Measurements from ENCODE around the gene ACOT11. TPM values are rescaled to one million over a fixed set of nuclear protein-coding genes. Genes with fewer than 3 reads are reported as not detected.

The ACOT11 gene
- polyA plus RNA-seq, 1 donor from 2014 or later, result not detected

DNA sequence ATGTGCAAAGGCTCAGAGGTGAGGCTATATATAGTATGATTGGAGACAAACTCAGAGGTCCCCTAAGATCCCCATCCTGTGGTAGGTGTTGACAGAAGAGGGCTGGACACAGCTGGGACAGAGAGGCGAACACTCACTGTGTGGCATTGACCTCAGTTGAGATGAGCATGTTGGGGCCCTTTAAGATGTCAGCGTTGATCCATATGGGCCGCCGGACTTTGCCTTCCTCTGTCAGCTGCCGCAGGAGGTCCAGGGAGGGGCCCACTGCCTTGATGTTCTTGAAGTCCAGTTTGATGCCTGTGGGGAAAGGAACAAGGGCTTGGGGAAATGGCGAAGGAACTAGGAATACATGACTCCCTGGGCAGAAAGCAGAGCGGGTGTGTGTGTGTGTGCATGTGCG, 66.5 kb downstream of the ACOT11 start:
- Histone ChIP-seq H3K27ac (ENCODE audit: low read length) (no peak overlapping the region), H3K4me2 (ENCODE audit: low read length) (no peak overlapping the region), H2AFZ (ENCODE audit: low read depth, low read length) (no peak overlapping the region), H3K9me2 (ENCODE audit: insufficient read depth, low read length) (no peaks in the 10 kb centered on the region), H3K27me3 (ENCODE audit: insufficient read depth, low read depth, low read length) (no peaks in the 10 kb centered on the region), H3F3A (ENCODE audit: insufficient read depth, low read length, poor library complexity, severe bottlenecking) (no peaks in the 10 kb centered on the region), H4K20me1 (ENCODE audit: insufficient read depth) (no peaks in the 10 kb centered on the region), H3K4me3 (ENCODE audit: low read length) (no peak overlapping the region), H3K36me3 (ENCODE audit: insufficient read depth, low read length) (no peaks in the 10 kb centered on the region), H3K79me2 (replicated peaks; ENCODE audit: insufficient read depth, low read length) (no peaks in the 10 kb centered on the region), H3K9ac (ENCODE audit: low read length) (no peak overlapping the region), H3K9me3 (ENCODE audit: low read length) (no peaks in the 10 kb centered on the region)
- no peak for TF ChIP-seq POLR2AphosphoS5 (IDR thresholded peaks at IDR 0.05)
- no peak for TF ChIP-seq EZH2 (IDR thresholded peaks at IDR 0.05; ENCODE audit: borderline replicate concordance, insufficient read depth, low read length, poor library complexity, severe bottlenecking)
- no peak for TF ChIP-seq TAF1 (IDR thresholded peaks at IDR 0.05; ENCODE audit: low read depth)
- TF ChIP-seq, protein P1, sequence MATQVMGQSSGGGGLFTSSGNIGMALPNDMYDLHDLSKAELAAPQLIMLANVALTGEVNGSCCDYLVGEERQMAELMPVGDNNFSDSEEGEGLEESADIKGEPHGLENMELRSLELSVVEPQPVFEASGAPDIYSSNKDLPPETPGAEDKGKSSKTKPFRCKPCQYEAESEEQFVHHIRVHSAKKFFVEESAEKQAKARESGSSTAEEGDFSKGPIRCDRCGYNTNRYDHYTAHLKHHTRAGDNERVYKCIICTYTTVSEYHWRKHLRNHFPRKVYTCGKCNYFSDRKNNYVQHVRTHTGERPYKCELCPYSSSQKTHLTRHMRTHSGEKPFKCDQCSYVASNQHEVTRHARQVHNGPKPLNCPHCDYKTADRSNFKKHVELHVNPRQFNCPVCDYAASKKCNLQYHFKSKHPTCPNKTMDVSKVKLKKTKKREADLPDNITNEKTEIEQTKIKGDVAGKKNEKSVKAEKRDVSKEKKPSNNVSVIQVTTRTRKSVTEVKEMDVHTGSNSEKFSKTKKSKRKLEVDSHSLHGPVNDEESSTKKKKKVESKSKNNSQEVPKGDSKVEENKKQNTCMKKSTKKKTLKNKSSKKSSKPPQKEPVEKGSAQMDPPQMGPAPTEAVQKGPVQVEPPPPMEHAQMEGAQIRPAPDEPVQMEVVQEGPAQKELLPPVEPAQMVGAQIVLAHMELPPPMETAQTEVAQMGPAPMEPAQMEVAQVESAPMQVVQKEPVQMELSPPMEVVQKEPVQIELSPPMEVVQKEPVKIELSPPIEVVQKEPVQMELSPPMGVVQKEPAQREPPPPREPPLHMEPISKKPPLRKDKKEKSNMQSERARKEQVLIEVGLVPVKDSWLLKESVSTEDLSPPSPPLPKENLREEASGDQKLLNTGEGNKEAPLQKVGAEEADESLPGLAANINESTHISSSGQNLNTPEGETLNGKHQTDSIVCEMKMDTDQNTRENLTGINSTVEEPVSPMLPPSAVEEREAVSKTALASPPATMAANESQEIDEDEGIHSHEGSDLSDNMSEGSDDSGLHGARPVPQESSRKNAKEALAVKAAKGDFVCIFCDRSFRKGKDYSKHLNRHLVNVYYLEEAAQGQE (IDR thresholded peaks at IDR 0.05; ENCODE audit: borderline replicate concordance), result no peak
- no peak for TF ChIP-seq SMC3 (conservative IDR thresholded peaks at IDR 0.05; ENCODE audit: poor library complexity)
- TF ChIP-seq RAD21 (conservative IDR thresholded peaks at IDR 0.05), result no peak
- no peak for TF ChIP-seq MXI1 (conservative IDR thresholded peaks at IDR 0.05; ENCODE audit: poor library complexity, severe bottlenecking)

GRCh38 chr1:54615531-54616279, 67.7 kb downstream of the ACOT11 start:
- no peaks in the 10 kb centered on the region for H3K9me2 ChIP-seq (ENCODE audit: insufficient read depth, low read length)
- H2AFZ ChIP-seq (ENCODE audit: low read depth, low read length), result no peak overlapping the region
- TF ChIP-seq EP300 (conservative IDR thresholded peaks at IDR 0.05; ENCODE audit: poor library complexity, severe bottlenecking), result no peak
- no peak for TF ChIP-seq EZH2 (IDR thresholded peaks at IDR 0.05; ENCODE audit: borderline replicate concordance, insufficient read depth, low read length, poor library complexity, severe bottlenecking)
- no peak for TF ChIP-seq POLR2AphosphoS5 (IDR thresholded peaks at IDR 0.05)
- no peak for TF ChIP-seq RAD21 (conservative IDR thresholded peaks at IDR 0.05)
- H3K27ac ChIP-seq (ENCODE audit: low read length), result no peak overlapping the region
- H3K36me3 ChIP-seq (ENCODE audit: insufficient read depth, low read length), result no peaks in the 10 kb centered on the region
- no peak overlapping the region for H3K4me3 ChIP-seq (ENCODE audit: low read length)
- H3F3A ChIP-seq (ENCODE audit: insufficient read depth, low read length, poor library complexity, severe bottlenecking), result no peaks in the 10 kb centered on the region
- no peak overlapping the region for H3K9ac ChIP-seq (ENCODE audit: low read length)
- H3K27me3 ChIP-seq (ENCODE audit: insufficient read depth, low read depth, low read length), result no peaks in the 10 kb centered on the region
- H3K4me2 ChIP-seq (ENCODE audit: low read length), result no peak overlapping the region
- no peaks in the 10 kb centered on the region for H3K9me3 ChIP-seq (ENCODE audit: low read length)
- no peaks in the 10 kb centered on the region for H4K20me1 ChIP-seq (ENCODE audit: insufficient read depth)
- no peaks in the 10 kb centered on the region for H3K79me2 ChIP-seq (replicated peaks; ENCODE audit: insufficient read depth, low read length)

DNA sequence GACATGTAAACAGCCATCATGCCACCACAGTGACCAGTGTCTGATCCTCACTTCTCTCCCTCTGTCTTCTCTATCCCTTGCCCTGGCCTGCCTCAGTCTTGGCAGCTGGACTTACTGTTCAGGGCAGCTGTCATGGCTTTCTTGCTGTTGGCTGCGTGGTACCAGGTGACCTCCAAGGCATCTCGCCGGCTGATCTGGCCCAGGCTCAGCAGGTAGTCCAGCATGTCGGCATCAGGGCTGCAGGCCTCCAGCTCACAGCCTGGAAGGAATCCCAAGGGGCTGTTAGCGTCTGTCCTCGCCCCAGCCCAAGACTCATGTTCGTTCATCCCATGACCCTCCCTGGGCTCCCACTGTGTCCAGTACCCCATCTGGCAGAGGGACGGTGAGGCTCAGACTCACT, 71.7 kb downstream of the ACOT11 start:
- no peaks in the 10 kb centered on the region for H3K9me3 ChIP-seq (ENCODE audit: low read length)
- TF ChIP-seq SMC3 (conservative IDR thresholded peaks at IDR 0.05; ENCODE audit: poor library complexity) (no peak), EP300 (conservative IDR thresholded peaks at IDR 0.05; ENCODE audit: poor library complexity, severe bottlenecking) (no peak), POLR2AphosphoS5 (IDR thresholded peaks at IDR 0.05) (no peak), EZH2 (IDR thresholded peaks at IDR 0.05; ENCODE audit: borderline replicate concordance, insufficient read depth, low read length, poor library complexity, severe bottlenecking) (no peak), MXI1 (conservative IDR thresholded peaks at IDR 0.05; ENCODE audit: poor library complexity, severe bottlenecking) (no peak), RAD21 (conservative IDR thresholded peaks at IDR 0.05) (no peak), TAF1 (IDR thresholded peaks at IDR 0.05; ENCODE audit: low read depth) (no peak)
- TF ChIP-seq, protein P1 (IDR thresholded peaks at IDR 0.05; ENCODE audit: borderline replicate concordance), result no peak
- H3K36me3 ChIP-seq (ENCODE audit: insufficient read depth, low read length), result no peaks in the 10 kb centered on the region
- H4K20me1 ChIP-seq (ENCODE audit: insufficient read depth), result no peaks in the 10 kb centered on the region
- no peaks in the 10 kb centered on the region for H3K9me2 ChIP-seq (ENCODE audit: insufficient read depth, low read length)
- H3K27ac ChIP-seq (ENCODE audit: low read length), result no peak overlapping the region
- no peaks in the 10 kb centered on the region for H3K27me3 ChIP-seq (ENCODE audit: insufficient read depth, low read depth, low read length)
- H3K9ac ChIP-seq (ENCODE audit: low read length), result no peak overlapping the region
- no peak overlapping the region for H2AFZ ChIP-seq (ENCODE audit: low read depth, low read length)
- H3K79me2 ChIP-seq (replicated peaks; ENCODE audit: insufficient read depth, low read length), result no peaks in the 10 kb centered on the region
- H3K4me3 ChIP-seq (ENCODE audit: low read length), result no peak overlapping the region
- no peaks in the 10 kb centered on the region for H3F3A ChIP-seq (ENCODE audit: insufficient read depth, low read length, poor library complexity, severe bottlenecking)
- H3K4me2 ChIP-seq (ENCODE audit: low read length), result no peak overlapping the region

Measured in neural cell (in vitro differentiated cells).